ENCODE data around the gene GDPD3.

DNA sequence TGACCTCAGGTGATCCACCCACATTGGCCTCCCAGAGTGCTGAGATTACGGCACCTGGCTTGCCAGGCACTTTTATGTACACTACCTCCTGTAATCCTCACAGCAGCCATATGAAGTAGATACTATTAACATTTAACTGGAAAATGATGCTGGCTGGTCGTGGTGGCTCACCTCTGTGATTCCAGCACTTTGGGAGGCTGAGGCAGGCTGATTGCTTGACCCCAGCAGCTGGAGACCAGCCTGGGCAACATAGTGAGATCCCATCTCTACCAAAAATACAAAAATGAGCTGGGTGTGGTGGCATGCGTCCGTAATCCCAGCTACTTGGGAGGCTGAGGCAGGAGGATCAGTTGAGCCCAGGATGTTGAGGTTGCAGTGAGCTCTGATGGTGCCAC, 11.6 kb upstream of the GDPD3 start:
- TF ChIP-seq, protein P1, sequence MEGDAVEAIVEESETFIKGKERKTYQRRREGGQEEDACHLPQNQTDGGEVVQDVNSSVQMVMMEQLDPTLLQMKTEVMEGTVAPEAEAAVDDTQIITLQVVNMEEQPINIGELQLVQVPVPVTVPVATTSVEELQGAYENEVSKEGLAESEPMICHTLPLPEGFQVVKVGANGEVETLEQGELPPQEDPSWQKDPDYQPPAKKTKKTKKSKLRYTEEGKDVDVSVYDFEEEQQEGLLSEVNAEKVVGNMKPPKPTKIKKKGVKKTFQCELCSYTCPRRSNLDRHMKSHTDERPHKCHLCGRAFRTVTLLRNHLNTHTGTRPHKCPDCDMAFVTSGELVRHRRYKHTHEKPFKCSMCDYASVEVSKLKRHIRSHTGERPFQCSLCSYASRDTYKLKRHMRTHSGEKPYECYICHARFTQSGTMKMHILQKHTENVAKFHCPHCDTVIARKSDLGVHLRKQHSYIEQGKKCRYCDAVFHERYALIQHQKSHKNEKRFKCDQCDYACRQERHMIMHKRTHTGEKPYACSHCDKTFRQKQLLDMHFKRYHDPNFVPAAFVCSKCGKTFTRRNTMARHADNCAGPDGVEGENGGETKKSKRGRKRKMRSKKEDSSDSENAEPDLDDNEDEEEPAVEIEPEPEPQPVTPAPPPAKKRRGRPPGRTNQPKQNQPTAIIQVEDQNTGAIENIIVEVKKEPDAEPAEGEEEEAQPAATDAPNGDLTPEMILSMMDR (optimal IDR thresholded peaks at IDR 0.05 in 1 of 3, IDR thresholded peaks at IDR 0.05 in 1 of 3, conservative IDR thresholded peaks at IDR 0.05 in 1 of 3; ENCODE audit: extremely low read depth in 1 of 3, insufficient read depth in 2 of 3, low read length in 3 of 3): no peak
- no peak for TF ChIP-seq EZH2 (IDR thresholded peaks at IDR 0.05; ENCODE audit: low read length)

Data from keratinocyte (primary cell).